Measurements from ENCODE around the gene RELN. TPM values are rescaled to one million over a fixed set of nuclear protein-coding genes. Genes with fewer than 3 reads are reported as not detected.

The RELN gene
- total RNA-seq, 1 experiment from 2014 or later = 0.20 TPM

- ChIA-PET CTCF (no interaction called here), POLR2A (no interaction called here)
- Mint-ChIP-seq H3K4me1 (peaks cover 2% of the 10 kb centered on the region; the same call in 1 of the 2 replicates), H3K4me3 (no peak overlapping the region), H3K27me3 (ENCODE audit: low read depth) (no peaks in the 10 kb centered on the region), H3K9me3 (peaks cover 3% of the 10 kb centered on the region), H3K27ac (no peak overlapping the region), H3K36me3 (0 out of 2 replicates have a peak, but pooled peaks cover 2% of the 10 kb centered on the region)
- no peak for TF ChIP-seq ZNF219 (CRISPR knock-in tag; IDR thresholded peaks at IDR 0.05; ENCODE audit: borderline replicate concordance)
- no peak for TF ChIP-seq TEAD1 (CRISPR knock-in tag; IDR thresholded peaks at IDR 0.05)
- no peak for TF ChIP-seq ETV6 (CRISPR knock-in tag; IDR thresholded peaks at IDR 0.05)
- no peak for TF ChIP-seq HMGXB4 (CRISPR knock-in tag; IDR thresholded peaks at IDR 0.05)
- TF ChIP-seq PREB (CRISPR knock-in tag; IDR thresholded peaks at IDR 0.05; ENCODE audit: borderline replicate concordance) = no peak
- no peak for TF ChIP-seq GTF2I (CRISPR knock-in tag; conservative IDR thresholded peaks at IDR 0.05)
- no peak for TF ChIP-seq FOXP1 (CRISPR knock-in tag; IDR thresholded peaks at IDR 0.05; ENCODE audit: borderline replicate concordance)
- no peak for TF ChIP-seq ZNF396 (CRISPR knock-in tag; IDR thresholded peaks at IDR 0.05; ENCODE audit: borderline replicate concordance)
- no peak for TF ChIP-seq ZSCAN18 (CRISPR knock-in tag; IDR thresholded peaks at IDR 0.05)
- no peak for TF ChIP-seq ERG (CRISPR knock-in tag; IDR thresholded peaks at IDR 0.05)
- no peak for TF ChIP-seq ZNF425 (CRISPR knock-in tag; conservative IDR thresholded peaks at IDR 0.05)
- no peak for TF ChIP-seq ATF1 (CRISPR knock-in tag; IDR thresholded peaks at IDR 0.05)
- no peak for TF ChIP-seq ZNF232 (CRISPR knock-in tag; IDR thresholded peaks at IDR 0.05)
- no peak for ATAC-seq
- no peak for DNase-seq (ENCODE audit: low spot score)
These were observed 118.8 kb downstream of the RELN start for GRCh38 chr7:103870664-103871063.

GRCh38 chr7:103867874-103868273 lies 121.6 kb downstream of the RELN start:
- peaks cover 3% of the 10 kb centered on the region for H3K9me3 Mint-ChIP-seq
- 0 out of 2 replicates have a peak, but pooled peaks cover 2% of the 10 kb centered on the region for H3K36me3 Mint-ChIP-seq
- H3K4me1 Mint-ChIP-seq = peaks cover 2% of the 10 kb centered on the region; the same call in 1 of the 2 replicates
- ATAC-seq (no peak), DNase-seq (ENCODE audit: low spot score) (no peak)
- ChIA-PET CTCF (interaction anchor here (0.7 kb wide), 1 partner anchor 24 kb away, joined by 4 read pairs; no protein-coding TSS in a partner anchor), POLR2A (no interaction called here)
- no peak overlapping the region for H3K4me3 Mint-ChIP-seq
- H3K27ac Mint-ChIP-seq = no peak overlapping the region
- H3K27me3 Mint-ChIP-seq (ENCODE audit: low read depth) = no peaks in the 10 kb centered on the region
- TF ChIP-seq ATF3 (CRISPR knock-in tag; conservative IDR thresholded peaks at IDR 0.05) (no peak), HMGXB4 (CRISPR knock-in tag; IDR thresholded peaks at IDR 0.05) (no peak), ESRRA (CRISPR knock-in tag; IDR thresholded peaks at IDR 0.05; ENCODE audit: borderline replicate concordance) (no peak), ZNF219 (CRISPR knock-in tag; IDR thresholded peaks at IDR 0.05; ENCODE audit: borderline replicate concordance) (no peak), SMAD4 (CRISPR knock-in tag; IDR thresholded peaks at IDR 0.05) (no peak), ATF2 (CRISPR knock-in tag; IDR thresholded peaks at IDR 0.05; ENCODE audit: borderline replicate concordance, low read depth) (no peak), AR (CRISPR knock-in tag; IDR thresholded peaks at IDR 0.05) (no peak), TCF7 (CRISPR knock-in tag; IDR thresholded peaks at IDR 0.05; ENCODE audit: low read depth) (no peak), NR2C2 (CRISPR knock-in tag; IDR thresholded peaks at IDR 0.05) (no peak)
